Measurements from ENCODE around the gene HCRTR1.
A peak's percentile ranks its signal among the peaks of the same experiment; 100 is the strongest.

Gene HCRTR1

GRCh38 chr1:31595836-31596736, 21.4 kb upstream of the HCRTR1 start:
- no peak for TF ChIP-seq Cebpa-rat (IDR thresholded peaks at IDR 0.05)
- H3K9me3 ChIP-seq, result no peaks in the 10 kb centered on the region
- H3K36me3 ChIP-seq, result no peaks in the 10 kb centered on the region
- peak overlapping the region; percentile 83 for H3K9ac ChIP-seq
- peak overlapping the region; percentile 29; the same call in 1 of the 2 replicates for H3K4me3 ChIP-seq
- peaks cover 98% of the 10 kb centered on the region for H3K4me1 ChIP-seq
- peak overlapping the region; percentile 98 for H3K27ac ChIP-seq
- no peaks in the 10 kb centered on the region for H4K20me1 ChIP-seq
- H3K4me2 ChIP-seq, result peak overlapping the region; percentile 80
- H3K27me3 ChIP-seq, result no peaks in the 10 kb centered on the region

GRCh38 chr1:31596737-31597097, 20.8 kb upstream of the HCRTR1 start:
- Histone ChIP-seq H3K4me1 (peaks cover 98% of the 10 kb centered on the region), H3K27ac (peak overlapping the region; percentile 98), H3K4me2 (peak overlapping the region; percentile 80), H3K4me3 (0 out of 2 replicates have a peak overlapping the region, but pooled peaks have one; percentile 29), H3K9ac (peak overlapping the region; percentile 83), H3K27me3 (no peaks in the 10 kb centered on the region), H4K20me1 (no peaks in the 10 kb centered on the region), H3K9me3 (no peaks in the 10 kb centered on the region), H3K36me3 (no peaks in the 10 kb centered on the region)
- TF ChIP-seq Cebpa-rat (IDR thresholded peaks at IDR 0.05), result no peak

- TF ChIP-seq Cebpa-rat (IDR thresholded peaks at IDR 0.05), result no peak
- Histone ChIP-seq H3K4me1 (peaks cover 76% of the 10 kb centered on the region), H3K4me2 (peak overlapping the region; percentile 80; the same call in 1 of the 2 replicates), H3K27me3 (no peaks in the 10 kb centered on the region), H3K27ac (peak overlapping the region; percentile 98), H3K4me3 (no peak overlapping the region), H4K20me1 (no peaks in the 10 kb centered on the region), H3K36me3 (no peaks in the 10 kb centered on the region), H3K9me3 (no peaks in the 10 kb centered on the region), H3K9ac (no peak overlapping the region)
Measured at GRCh38 chr1:31598980-31599379, 18.5 kb upstream of the HCRTR1 start.

- peaks cover 62% of the 10 kb centered on the region for H3K4me1 ChIP-seq
- H3K9ac ChIP-seq, result no peak overlapping the region
- TF ChIP-seq Cebpa-rat (IDR thresholded peaks at IDR 0.05), result no peak
- no peaks in the 10 kb centered on the region for H3K36me3 ChIP-seq
- H3K4me2 ChIP-seq, result peak overlapping the region; percentile 41
- no peaks in the 10 kb centered on the region for H3K27me3 ChIP-seq
- H3K27ac ChIP-seq, result peak overlapping the region; percentile 98; the same call in 1 of the 2 replicates
- H3K4me3 ChIP-seq, result no peak overlapping the region
- H4K20me1 ChIP-seq, result no peaks in the 10 kb centered on the region
- H3K9me3 ChIP-seq, result no peaks in the 10 kb centered on the region
Measured at GRCh38 chr1:31600641-31601040, 16.8 kb upstream of the HCRTR1 start.

- Histone ChIP-seq H3K9me3 (no peaks in the 10 kb centered on the region), H4K20me1 (no peaks in the 10 kb centered on the region), H3K4me3 (no peak overlapping the region), H3K36me3 (no peaks in the 10 kb centered on the region), H3K9ac (no peak overlapping the region), H3K27me3 (no peaks in the 10 kb centered on the region), H3K27ac (no peak overlapping the region), H3K4me2 (no peak overlapping the region), H3K4me1 (peaks cover 54% of the 10 kb centered on the region)
- no peak for TF ChIP-seq Cebpa-rat (IDR thresholded peaks at IDR 0.05)
Measured at GRCh38 chr1:31602081-31602480, 15.4 kb upstream of the HCRTR1 start.

- Histone ChIP-seq H3K27ac (0 out of 2 replicates have a peak overlapping the region, but pooled peaks have one; percentile 7), H3K27me3 (no peaks in the 10 kb centered on the region), H3K4me1 (peaks cover 15% of the 10 kb centered on the region), H4K20me1 (no peaks in the 10 kb centered on the region), H3K36me3 (no peaks in the 10 kb centered on the region), H3K4me3 (no peak overlapping the region), H3K9ac (no peak overlapping the region), H3K9me3 (no peaks in the 10 kb centered on the region), H3K4me2 (0 out of 2 replicates have a peak overlapping the region, but pooled peaks have one; percentile 14)
- no peak for TF ChIP-seq Cebpa-rat (IDR thresholded peaks at IDR 0.05)
Measured at GRCh38 chr1:31605908-31606427, 11.5 kb upstream of the HCRTR1 start.

- no peak for TF ChIP-seq Cebpa-rat (IDR thresholded peaks at IDR 0.05)
- H3K4me3 ChIP-seq, result no peak overlapping the region
- no peaks in the 10 kb centered on the region for H3K27me3 ChIP-seq
- H3K4me1 ChIP-seq, result peaks cover 9% of the 10 kb centered on the region; the same call in 1 of the 2 replicates
- no peaks in the 10 kb centered on the region for H3K9me3 ChIP-seq
- no peaks in the 10 kb centered on the region for H3K36me3 ChIP-seq
- H3K27ac ChIP-seq, result no peak overlapping the region
- no peak overlapping the region for H3K9ac ChIP-seq
- H3K4me2 ChIP-seq, result no peak overlapping the region
- no peaks in the 10 kb centered on the region for H4K20me1 ChIP-seq
Measured at GRCh38 chr1:31607360-31607759, 10.1 kb upstream of the HCRTR1 start.

- Histone ChIP-seq H3K9me3 (no peaks in the 10 kb centered on the region), H3K4me3 (no peak overlapping the region), H4K20me1 (no peaks in the 10 kb centered on the region), H3K27me3 (no peaks in the 10 kb centered on the region), H3K27ac (no peak overlapping the region), H3K4me2 (no peak overlapping the region), H3K4me1 (peaks cover 24% of the 10 kb centered on the region), H3K9ac (no peak overlapping the region), H3K36me3 (no peaks in the 10 kb centered on the region)
- TF ChIP-seq Cebpa-rat (IDR thresholded peaks at IDR 0.05), result no peak
Measured at GRCh38 chr1:31609514-31610118, 7.9 kb upstream of the HCRTR1 start.

- Histone ChIP-seq H4K20me1 (no peaks in the 10 kb centered on the region), H3K4me1 (peaks cover 45% of the 10 kb centered on the region), H3K9me3 (no peaks in the 10 kb centered on the region), H3K9ac (no peak overlapping the region), H3K36me3 (no peaks in the 10 kb centered on the region), H3K4me2 (peak overlapping the region; percentile 39), H3K4me3 (no peak overlapping the region), H3K27ac (peak overlapping the region; percentile 39; the same call in 1 of the 2 replicates), H3K27me3 (peaks cover 8% of the 10 kb centered on the region; the same call in 1 of the 2 replicates)
- TF ChIP-seq Cebpa-rat (IDR thresholded peaks at IDR 0.05), result no peak
Measured at GRCh38 chr1:31614414-31615005, 3.0 kb upstream of the HCRTR1 start.
